Coronary artery (tissue), 2 donors: ENCODE data around the gene KDM3A.

Experiments used
- DNase-seq: peaks from one replicate; pipeline ENCODE4 v3.0.0-alpha.2; 2017; ENCODE audit warnings: low spot score
- H3K27ac ChIP-seq, 2 donors: fragments of 200-600 bp; sonication (generic); one replicate each; pipeline ENCODE4 v1.5.1; 2016 to 2019
- H3K4me3 ChIP-seq: fragments of 200-600 bp; sonication (generic); 2 replicates; pipeline ENCODE4 v1.5.1; 2016; ENCODE audit warnings: mild to moderate bottlenecking, moderate library complexity
- CTCF ChIP-seq: fragments of 200-600 bp; sonication (generic); IDR thresholded peaks from one replicate; pipeline ENCODE4 v1.5.1; 2019; ENCODE audit warnings: antibody characterized with exemption

KDM3A gene

GRCh38 chr2:86499326-86499725 is 58.2 kb downstream of the KDM3A start:
- no peak for DNase-seq
- TF ChIP-seq CTCF: no peak
- Histone ChIP-seq H3K27ac (no peak overlapping the region), H3K4me3 (no peak overlapping the region)

- no peak for DNase-seq
- Histone ChIP-seq H3K4me3 (no peak overlapping the region), H3K27ac (no peak overlapping the region)
- no peak for TF ChIP-seq CTCF
These were observed 59.3 kb downstream of the KDM3A start for GRCh38 chr2:86500325-86501083.

GRCh38 chr2:86507600-86507999 is 66.4 kb downstream of the KDM3A start:
- no peak overlapping the region for H3K4me3 ChIP-seq
- H3K27ac ChIP-seq: no peak overlapping the region
- DNase-seq: no peak
- TF ChIP-seq CTCF: no peak

GRCh38 chr2:86510436-86510933 is 69.3 kb downstream of the KDM3A start:
- H3K4me3 ChIP-seq: no peak overlapping the region
- TF ChIP-seq CTCF: no peak
- DNase-seq: no peak
- H3K27ac ChIP-seq: no peak overlapping the region

- TF ChIP-seq CTCF: no peak
- no peak for DNase-seq
- Histone ChIP-seq H3K27ac (no peak overlapping the region), H3K4me3 (no peak overlapping the region)
These were observed 70.9 kb downstream of the KDM3A start for GRCh38 chr2:86512034-86512433.

GRCh38 chr2:86512892-86513291 is 71.7 kb downstream of the KDM3A start:
- no peak for DNase-seq
- Histone ChIP-seq H3K4me3 (no peak overlapping the region), H3K27ac (no peak overlapping the region)
- TF ChIP-seq CTCF: no peak
